Measurements from ENCODE around the gene LIPA.

LIPA gene

GRCh38 chr10:89240519-89240918, 11.1 kb downstream of the LIPA start:
- no peak for DNase-seq (ENCODE audit: low spot score)

GRCh38 chr10:89238956-89239644, 12.5 kb downstream of the LIPA start:
- DNase-seq (ENCODE audit: low spot score): no peak

- DNase-seq (ENCODE audit: low spot score): no peak
These were observed 13.7 kb downstream of the LIPA start for GRCh38 chr10:89237849-89238248.

GRCh38 chr10:89236226-89236797, 15.3 kb downstream of the LIPA start:
- no peak for DNase-seq (ENCODE audit: low spot score)

- DNase-seq (ENCODE audit: low spot score): peak; percentile 86
These were observed 16.3 kb downstream of the LIPA start for GRCh38 chr10:89235073-89235798.

- DNase-seq (ENCODE audit: low spot score): peak; percentile 97
These were observed 18.5 kb downstream of the LIPA start for GRCh38 chr10:89233033-89233432.

GRCh38 chr10:89228962-89229361, 22.6 kb downstream of the LIPA start:
- no peak for DNase-seq (ENCODE audit: low spot score)

- DNase-seq (ENCODE audit: low spot score): no peak
These were observed 23.4 kb downstream of the LIPA start for GRCh38 chr10:89228146-89228545.

- no peak for DNase-seq (ENCODE audit: low spot score)
These were observed 24.7 kb downstream of the LIPA start for GRCh38 chr10:89226891-89227290.

- peak; percentile 80 for DNase-seq (ENCODE audit: low spot score)
These were observed 26.7 kb downstream of the LIPA start for GRCh38 chr10:89224739-89225443.

GRCh38 chr10:89221919-89222318, 29.7 kb downstream of the LIPA start:
- DNase-seq (ENCODE audit: low spot score): no peak

- peak; percentile 82 for DNase-seq (ENCODE audit: low spot score)
These were observed 31.9 kb downstream of the LIPA start for GRCh38 chr10:89219513-89220218.

GRCh38 chr10:89217057-89217990, 34.3 kb downstream of the LIPA start:
- peak; percentile 91 for DNase-seq (ENCODE audit: low spot score)

- no peak for DNase-seq (ENCODE audit: low spot score)
These were observed 35.5 kb downstream of the LIPA start for GRCh38 chr10:89216056-89216455.

GRCh38 chr10:89215511-89215910, 36.1 kb downstream of the LIPA start:
- DNase-seq (ENCODE audit: low spot score): peak; percentile 96

GRCh38 chr10:89214566-89215165, 36.9 kb downstream of the LIPA start:
- DNase-seq (ENCODE audit: low spot score): no peak

- peak; percentile 76 for DNase-seq (ENCODE audit: low spot score)
These were observed 38.3 kb downstream of the LIPA start for GRCh38 chr10:89213191-89213808.

GRCh38 chr10:89210794-89211425, 40.7 kb downstream of the LIPA start:
- no peak for DNase-seq (ENCODE audit: low spot score)

GRCh38 chr10:89209718-89210117, 41.9 kb downstream of the LIPA start:
- DNase-seq (ENCODE audit: low spot score): no peak
